ENCODE data around the gene PLCH1.

Gene PLCH1

GRCh38 chr3:155370198-155370597, 374.7 kb downstream of the PLCH1 start:
- no peak for DNase-seq

DNA sequence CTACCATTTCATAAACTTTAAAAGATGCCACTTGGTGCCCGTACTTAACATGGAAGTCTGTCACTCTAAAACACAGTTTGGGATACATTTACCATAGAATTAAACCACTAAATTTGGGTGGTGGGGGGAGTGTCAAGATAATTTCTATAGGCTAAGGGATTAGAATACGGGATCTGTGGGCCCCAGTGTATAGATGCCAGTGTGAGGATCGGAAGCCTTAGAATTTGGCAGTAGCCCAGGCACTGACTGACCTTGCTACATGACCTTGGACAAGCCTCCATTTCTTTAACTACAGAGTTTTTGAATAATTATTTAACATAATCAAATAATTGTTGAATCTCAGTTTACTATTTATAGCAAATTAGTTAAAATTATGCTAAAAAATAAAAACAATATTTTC, 375.1 kb downstream of the PLCH1 start:
- no peak for DNase-seq

DNA sequence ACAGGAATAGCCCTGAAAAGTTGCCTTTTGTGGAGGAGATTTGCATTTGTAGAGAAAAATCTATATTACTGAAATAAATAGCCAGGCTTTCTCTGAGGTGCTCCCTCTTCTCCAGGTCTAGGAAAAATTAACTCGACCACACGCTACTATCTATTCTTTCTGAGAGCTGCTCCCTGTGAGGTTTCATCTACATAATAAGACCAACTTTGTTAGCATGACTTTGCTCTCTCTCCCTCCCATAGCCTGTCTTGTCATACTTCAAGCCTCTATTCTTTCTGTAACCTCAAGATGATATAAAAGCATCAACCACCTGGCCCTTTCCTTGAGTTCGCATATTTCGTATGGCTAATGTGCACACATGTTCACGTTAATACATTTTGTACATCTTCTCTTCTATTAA, 375.6 kb downstream of the PLCH1 start:
- no peak for DNase-seq

DNA sequence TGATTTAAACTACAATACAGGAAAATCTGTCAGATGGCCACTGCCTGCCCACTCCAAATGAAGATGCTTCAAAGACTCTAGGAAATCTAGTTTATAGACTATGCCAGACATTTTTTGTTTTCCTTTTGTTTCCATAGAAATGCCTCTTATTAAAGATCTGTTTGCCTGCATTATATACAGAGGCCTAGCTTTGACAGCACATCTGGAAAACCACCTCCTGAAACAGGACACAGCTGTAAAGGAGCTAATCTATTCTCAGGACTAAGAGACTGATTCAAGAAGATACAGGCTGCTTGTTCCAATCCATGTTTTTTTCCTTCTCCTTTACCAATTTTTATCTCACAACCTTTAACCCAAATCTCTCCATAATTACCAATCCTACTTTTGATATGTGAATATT, 376.1 kb downstream of the PLCH1 start:
- DNase-seq = no peak

- DNase-seq = no peak
Measured at GRCh38 chr3:155367506-155367905, 377.4 kb downstream of the PLCH1 start.

DNA sequence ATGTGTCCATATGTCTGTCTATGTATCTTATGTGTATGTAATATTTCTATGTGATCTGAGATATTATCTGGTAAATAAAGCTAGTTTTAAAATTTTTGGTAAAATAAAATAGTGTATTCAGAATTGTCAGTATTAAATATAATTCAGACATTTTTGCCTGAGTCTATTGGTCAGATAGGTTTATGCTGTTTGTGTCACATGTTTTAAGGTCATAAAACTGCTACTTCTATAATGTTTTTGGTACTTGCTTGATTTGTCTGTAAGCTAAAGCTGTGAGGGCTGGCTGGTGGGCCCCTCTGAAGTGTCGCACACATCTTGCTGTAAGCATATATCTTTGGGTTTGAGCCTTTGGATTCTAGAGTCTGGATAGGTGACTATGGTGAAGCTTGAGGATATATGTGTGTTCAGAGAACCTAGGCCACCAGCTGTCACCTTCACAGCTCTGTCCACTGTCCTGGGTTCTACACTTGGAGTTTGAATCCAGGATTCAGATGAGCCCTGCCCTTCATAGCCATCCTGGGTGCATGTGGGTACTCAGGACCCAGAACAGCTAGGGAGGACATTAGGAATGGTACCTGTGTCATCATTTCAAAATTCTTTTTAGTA, 379.6 kb downstream of the PLCH1 start:
- DNase-seq = no peak

DNA sequence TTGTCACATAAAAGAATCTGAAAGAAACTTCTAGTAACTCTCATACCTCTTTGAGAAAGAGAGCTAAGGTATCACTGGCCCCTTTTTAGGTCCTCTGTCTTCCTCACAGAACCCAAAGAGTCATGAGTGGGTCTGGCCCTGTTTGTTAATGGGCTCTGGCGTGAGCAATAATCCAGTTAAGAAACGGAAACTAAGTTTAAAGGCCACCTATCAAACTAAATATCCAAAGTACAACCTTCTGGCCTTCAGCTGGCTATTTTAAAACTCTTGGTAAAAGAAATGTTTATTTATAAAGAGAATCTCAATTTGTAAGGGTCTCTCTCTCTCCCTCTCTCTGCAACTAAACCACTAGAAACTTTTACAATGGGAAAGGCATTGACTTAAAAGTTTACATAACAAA, 380.4 kb downstream of the PLCH1 start:
- no peak for DNase-seq

- no peak for DNase-seq
Measured at GRCh38 chr3:155363690-155364070, 381.2 kb downstream of the PLCH1 start.

DNA sequence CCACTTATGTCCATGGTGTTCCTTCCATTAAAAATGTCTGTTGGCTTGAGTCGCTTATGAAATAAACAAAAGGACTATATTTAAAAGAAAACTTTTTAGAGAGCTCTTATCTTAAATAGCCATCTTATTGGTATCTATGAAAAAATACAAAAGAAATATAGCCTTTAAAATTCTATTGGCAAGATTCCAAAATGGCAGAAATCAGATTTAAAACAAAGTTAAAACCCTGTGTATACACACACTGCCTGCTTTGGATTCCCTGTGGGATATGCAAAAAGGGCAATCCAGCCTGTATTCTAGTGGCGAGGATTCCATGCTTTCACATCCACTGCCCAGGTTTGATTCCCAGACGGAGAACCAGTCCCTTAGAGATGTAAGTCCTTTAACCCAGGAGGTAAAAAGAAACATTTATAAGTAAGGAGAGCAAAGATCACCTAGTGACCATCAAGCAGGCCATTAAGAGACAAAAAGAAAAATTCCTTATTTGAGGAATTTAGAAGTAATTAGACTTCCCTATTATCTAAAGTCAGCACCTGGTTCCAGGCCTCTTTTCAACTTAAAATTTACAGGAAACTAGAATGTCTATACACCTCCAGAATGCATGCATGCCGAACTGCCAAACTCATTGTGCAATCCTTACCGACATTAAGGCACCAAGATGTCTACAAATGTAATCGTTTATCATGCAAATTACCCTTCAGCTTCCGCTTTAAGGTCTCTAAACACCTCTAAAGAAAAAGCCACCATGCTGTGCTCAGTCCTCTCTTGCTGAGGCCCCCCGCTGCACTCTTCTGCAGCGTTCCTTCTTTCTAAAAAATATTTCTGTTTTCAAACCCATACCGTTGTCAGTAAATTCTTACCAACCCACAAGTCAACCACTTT, 381.8 kb downstream of the PLCH1 start:
- DNase-seq = no peak

DNA sequence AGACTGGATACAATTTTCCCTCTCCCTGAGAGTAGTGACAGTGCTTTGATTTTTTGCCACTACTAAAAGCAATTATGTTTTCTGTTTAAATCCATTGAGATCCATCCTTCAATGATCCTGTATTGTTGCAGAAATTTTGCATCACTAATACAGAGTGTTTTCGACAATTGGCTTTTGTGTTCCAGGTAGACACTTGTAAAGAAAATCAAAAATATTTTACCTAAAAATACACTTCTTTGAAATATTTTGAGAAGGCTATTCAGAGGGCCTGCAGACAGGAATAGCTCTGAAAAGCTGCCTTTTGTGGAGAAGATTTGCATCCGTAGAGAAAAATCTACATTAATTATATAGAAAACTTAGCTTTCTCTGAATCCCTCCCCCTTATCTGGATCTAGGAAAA, 384.6 kb downstream of the PLCH1 start:
- no peak for DNase-seq

DNA sequence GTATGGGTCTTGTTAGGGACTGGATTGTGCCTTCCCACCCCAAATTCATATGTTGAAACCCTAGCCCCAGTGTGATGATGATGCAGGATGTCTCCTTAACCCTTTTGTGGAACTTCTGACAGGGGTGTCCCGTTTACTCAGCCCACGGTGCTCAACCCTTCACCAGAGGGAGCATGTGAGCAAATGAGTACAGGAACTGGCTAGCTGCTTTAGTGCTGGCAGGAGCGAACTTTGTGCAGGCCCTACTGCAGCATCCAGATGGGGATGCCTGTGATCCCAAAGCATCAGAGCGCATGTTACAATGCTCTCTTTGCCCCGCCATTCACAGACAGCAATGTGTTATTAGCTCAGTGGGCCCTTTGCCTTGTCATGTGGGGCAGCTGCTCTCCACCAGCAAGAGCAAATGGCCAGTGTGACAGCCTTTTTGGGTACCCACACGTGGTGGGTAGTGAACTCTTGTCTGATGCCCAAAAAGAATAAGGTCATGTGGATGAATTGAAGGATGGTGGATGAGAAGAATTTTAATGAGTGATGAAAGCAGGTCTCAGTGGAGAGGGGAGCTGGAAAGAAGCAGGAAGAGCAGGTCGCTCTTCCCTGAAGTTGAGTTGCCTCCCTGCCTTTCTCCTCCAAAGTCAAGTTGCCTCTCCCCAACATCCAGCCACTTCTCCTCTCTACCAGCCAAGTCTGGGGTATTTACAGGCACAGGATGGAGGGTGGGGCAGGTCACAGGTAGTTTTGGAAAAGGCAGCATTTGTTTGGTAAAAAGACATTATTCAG, 388.1 kb downstream of the PLCH1 start:
- DNase-seq = no peak

DNA sequence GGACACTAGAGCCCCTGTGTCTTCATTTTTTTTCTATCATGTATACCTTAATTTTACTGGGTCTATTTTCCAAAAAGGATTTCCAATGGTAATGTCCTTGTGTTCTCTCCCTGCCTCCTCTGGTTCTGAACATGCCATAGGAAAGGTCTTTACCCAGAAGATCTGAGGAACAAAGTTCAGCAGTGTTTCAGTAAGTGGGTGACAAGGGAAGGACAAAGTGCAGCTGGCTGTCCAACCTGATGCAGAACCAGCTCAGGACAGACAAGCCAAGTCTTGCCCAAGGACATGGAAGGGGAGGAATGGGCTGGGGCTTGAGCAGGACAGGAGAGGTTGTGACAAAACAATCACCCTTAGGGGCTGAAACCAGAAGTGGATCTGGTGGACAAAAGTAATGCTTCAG, 390.2 kb downstream of the PLCH1 start:
- no peak for DNase-seq

GRCh38 chr3:155352900-155353490, 391.9 kb downstream of the PLCH1 start:
- no peak for DNase-seq

- DNase-seq = no peak
Measured at GRCh38 chr3:155350571-155350970, 394.3 kb downstream of the PLCH1 start.

GRCh38 chr3:155347901-155348300, 397.0 kb downstream of the PLCH1 start:
- DNase-seq = no peak

DNA sequence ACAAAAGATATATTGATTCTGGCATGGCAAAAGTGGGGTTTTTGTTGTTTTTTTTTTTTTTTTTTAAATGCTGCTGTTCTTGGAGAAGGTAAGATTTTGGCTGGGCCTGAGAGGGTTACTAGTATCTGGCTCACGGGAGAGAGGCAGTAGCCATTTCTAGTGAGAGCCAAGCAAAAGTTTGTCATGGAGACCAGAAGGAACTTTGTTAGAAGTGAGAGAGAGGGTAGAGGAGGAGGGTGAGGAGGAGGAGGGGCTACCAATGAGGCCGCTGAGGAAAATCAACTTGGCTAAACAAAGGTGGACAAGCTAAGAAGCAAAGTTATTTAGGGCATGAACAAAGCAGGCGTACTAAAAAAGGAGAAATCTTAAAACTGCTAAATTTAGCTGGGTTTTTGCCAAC, 402.5 kb downstream of the PLCH1 start:
- DNase-seq = no peak

- DNase-seq = no peak
Measured at GRCh38 chr3:155339052-155339451, 405.8 kb downstream of the PLCH1 start.

DNA sequence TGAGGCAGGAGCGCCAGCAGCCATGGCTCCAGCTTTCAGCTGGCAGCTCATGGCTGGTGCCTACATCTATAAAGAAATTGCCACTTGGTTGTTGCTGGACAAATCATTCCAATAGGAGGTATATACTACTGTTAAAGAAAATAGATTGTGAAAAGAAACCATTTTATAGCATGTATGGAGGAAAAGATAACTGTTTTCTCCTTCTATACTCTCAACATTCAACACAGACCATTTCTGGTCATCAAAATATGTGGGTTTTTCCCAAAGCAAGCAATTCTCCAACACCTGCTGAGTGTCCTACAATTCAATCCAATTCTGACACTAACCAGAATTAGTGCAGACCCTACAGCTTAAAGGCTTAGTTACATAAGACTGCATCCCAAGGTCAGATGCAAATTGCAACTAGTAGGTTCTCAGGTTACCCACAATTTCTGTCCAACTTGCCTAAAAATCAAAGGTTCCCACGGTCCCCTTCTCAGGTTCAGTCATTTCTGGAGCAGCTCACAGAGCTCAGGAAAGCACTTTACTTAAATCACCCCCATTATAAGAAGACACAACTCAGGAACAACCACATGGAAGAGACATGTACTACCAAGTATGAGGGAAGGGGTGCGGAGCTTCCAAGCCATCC, 409.0 kb downstream of the PLCH1 start:
- no peak for DNase-seq

- no peak for DNase-seq
Measured at GRCh38 chr3:155334914-155335723, 409.8 kb downstream of the PLCH1 start.

DNA sequence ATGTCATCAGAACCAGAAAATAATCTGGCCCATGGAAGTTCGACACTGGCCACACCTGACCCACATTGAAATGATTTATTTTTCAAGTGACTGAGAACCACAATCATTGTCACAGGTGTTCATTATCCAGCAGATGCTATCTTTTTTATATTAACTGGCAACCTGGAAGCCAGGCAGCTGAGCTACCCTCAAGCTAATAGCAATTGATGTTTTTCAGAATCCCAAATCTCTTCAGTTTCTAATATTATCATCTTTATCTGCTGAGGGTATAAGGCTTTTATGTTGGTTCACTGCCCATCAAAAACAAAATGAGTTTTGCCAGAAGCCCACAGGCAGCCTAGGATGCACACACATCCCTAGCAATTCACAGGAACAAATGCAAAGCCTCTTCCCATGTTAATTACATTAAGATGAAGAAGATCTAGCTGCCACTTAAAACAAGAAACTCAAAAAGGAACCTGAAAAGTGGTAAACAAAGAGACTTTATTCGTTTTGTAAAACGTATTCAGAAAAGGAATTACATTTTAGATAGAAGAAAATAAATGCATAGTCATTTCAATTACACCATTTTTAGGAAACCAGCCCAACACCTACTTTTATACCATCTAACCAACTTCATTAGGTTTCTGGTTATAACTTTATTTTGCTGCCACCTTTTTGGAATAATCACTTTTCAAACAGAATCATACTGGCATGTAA, 410.5 kb downstream of the PLCH1 start:
- DNase-seq = no peak

GRCh38 chr3:155332716-155333115, 412.2 kb downstream of the PLCH1 start:
- DNase-seq = no peak

All from effector CD8-positive, alpha-beta T cell (primary cell).